WERI-Rb-1 (cell line): Measurements from ENCODE around the gene SLC39A5.

ENCODE experiments used
- DNase-seq: peaks from one replicate; pipeline ENCODE4 v3.0.0-alpha.2; 2020
- H3K27ac ChIP-seq: fragments of 250-450 bp; sonication (Bioruptor Pico); 2 replicates; pipeline ENCODE4 v1.5.1; 2020; ENCODE audit warnings: mild to moderate bottlenecking, moderate library complexity
- H3K27me3 ChIP-seq: fragments of 250-450 bp; sonication (Bioruptor Pico); 2 replicates; pipeline ENCODE4 v1.5.1; 2021; ENCODE audit warnings: mild to moderate bottlenecking, low read depth, moderate library complexity; ENCODE audit not compliant: insufficient read depth, severe bottlenecking
- H3K36me3 ChIP-seq: fragments of 250-450 bp; sonication (Bioruptor Pico); 2 replicates; pipeline ENCODE4 v1.5.1; 2020; ENCODE audit warnings: mild to moderate bottlenecking, moderate library complexity
- H3K4me3 ChIP-seq: 2 replicates; pipeline ENCODE4 v1.5.1; 2011; ENCODE audit warnings: low read depth, mild to moderate bottlenecking, control low read depth, low read length
- H3K9me3 ChIP-seq: fragments of 250-450 bp; sonication (Bioruptor Pico); 2 replicates; pipeline ENCODE4 v1.5.1; 2021; ENCODE audit warnings: mild to moderate bottlenecking, moderate library complexity; ENCODE audit not compliant: severe bottlenecking
- CTCF ChIP-seq: IDR thresholded peaks from 2 replicates; pipeline ENCODE4 v1.5.1; 2011; ENCODE audit warnings: low read depth, mild to moderate bottlenecking, control low read depth, inconsistent platforms, low read length

The SLC39A5 gene

GRCh38 chr12:56219840-56220239, 10.0 kb upstream of the SLC39A5 start:
- Histone ChIP-seq H3K4me3 (no peak overlapping the region), H3K27ac (no peak overlapping the region), H3K9me3 (no peaks in the 10 kb centered on the region), H3K27me3 (no peaks in the 10 kb centered on the region), H3K36me3 (peaks cover 11% of the 10 kb centered on the region)
- no peak for TF ChIP-seq CTCF
- no peak for DNase-seq

GRCh38 chr12:56220611-56221231, 9.1 kb upstream of the SLC39A5 start:
- Histone ChIP-seq H3K4me3 (peak overlapping the region; percentile 67), H3K27me3 (no peaks in the 10 kb centered on the region), H3K36me3 (peaks cover 6% of the 10 kb centered on the region), H3K9me3 (no peaks in the 10 kb centered on the region), H3K27ac (peak overlapping the region; percentile 85)
- TF ChIP-seq CTCF: no peak
- DNase-seq: no peak

- DNase-seq: no peak
- no peaks in the 10 kb centered on the region for H3K9me3 ChIP-seq
- peak overlapping the region; percentile 85 for H3K27ac ChIP-seq
- no peaks in the 10 kb centered on the region for H3K27me3 ChIP-seq
- TF ChIP-seq CTCF: no peak
- peaks cover 4% of the 10 kb centered on the region for H3K36me3 ChIP-seq
- peak overlapping the region; percentile 67 for H3K4me3 ChIP-seq
These were observed 8.6 kb upstream of the SLC39A5 start for GRCh38 chr12:56221232-56221756.

GRCh38 chr12:56221757-56222530, 7.9 kb upstream of the SLC39A5 start, which contains the start of gene RNF41:
Gene RNF41 (minus strand): TSS chr12:56221922. CDS start chr12:56214047, 7,875 bp downstream.
- DNase-seq: peak; percentile 97
- no peaks in the 10 kb centered on the region for H3K9me3 ChIP-seq
- 0 out of 2 replicates have a peak, but pooled peaks have one; percentile 10 for TF ChIP-seq CTCF
- H3K27ac ChIP-seq: peak within 1 kb of the TSS; percentile 85
- H3K4me3 ChIP-seq: peak within 1 kb of the TSS; percentile 67
- H3K36me3 ChIP-seq: no peaks in the 10 kb centered on the region; the same call in 1 of the 2 replicates
- H3K27me3 ChIP-seq: no peaks in the 10 kb centered on the region

- Histone ChIP-seq H3K27ac (peak overlapping the region; percentile 85), H3K4me3 (peak overlapping the region; percentile 67), H3K36me3 (no peaks in the 10 kb centered on the region; the same call in 1 of the 2 replicates), H3K27me3 (no peaks in the 10 kb centered on the region), H3K9me3 (no peaks in the 10 kb centered on the region)
- DNase-seq: no peak
- TF ChIP-seq CTCF: no peak
These were observed 7.3 kb upstream of the SLC39A5 start for GRCh38 chr12:56222531-56222895.
